Neural progenitor cell (in vitro differentiated cells): Measurements from ENCODE around the gene CDC42EP4.

Experiments used
- CTCF ChIP-seq: fragments of 200-600 bp; sonication (generic); IDR thresholded peaks from 2 replicates; pipeline ENCODE4 v1.5.1; 2017; ENCODE audit warnings: antibody characterized with exemption, mild to moderate bottlenecking
- EZH2 ChIP-seq: fragments of 200-600 bp; sonication (generic); IDR thresholded peaks from 2 replicates; pipeline ENCODE4 v1.6.1; 2017; ENCODE audit warnings: antibody characterized with exemption, mild to moderate bottlenecking, moderate library complexity
- EZH2phosphoT487 ChIP-seq: fragments of 200-600 bp; sonication (generic); IDR thresholded peaks from 2 replicates; pipeline ENCODE4 v1.6.1; 2017; ENCODE audit warnings: antibody characterized with exemption

GRCh38 chr17:73286863-73287296 lies 24.9 kb downstream of the CDC42EP4 start:
- TF ChIP-seq CTCF (no peak), EZH2 (no peak), EZH2phosphoT487 (no peak)
